Endothelial cell of umbilical vein (primary cell): ENCODE results near the gene ABCF2. TPM values are rescaled to one million over a fixed set of nuclear protein-coding genes. Genes with fewer than 3 reads are reported as not detected.

ENCODE experiments used
- BruUV-seq: library from RNA; stranded (reverse); fragments of 400-500 nt; replicated peaks from 2 replicates; lab custom pipeline; 2021; lab: Mats Ljungman, UMichigan
- CTCF ChIA-PET: fragments of 300-600, 350-600 bp; sonication (Branson Sonifier 250); formaldehyde crosslinking; loops from one replicate; lab custom pipeline; 2021; ENCODE audit warnings: antibody characterized with exemption, inconsistent platforms; lab: Charles Lee
- POLR2A ChIA-PET: fragments of 300-600, 350-600 bp; sonication (Branson Sonifier 250); formaldehyde crosslinking; loops from one replicate; lab custom pipeline; 2021; ENCODE audit warnings: antibody characterized with exemption, inconsistent platforms; lab: Charles Lee
- DNase-seq: peaks from one replicate; pipeline ENCODE4 v3.0.0-alpha.2; 2011; ENCODE audit warnings: low read depth, low spot score
- FAIRE-seq: peaks from 2 replicates; lab custom pipeline; 2011; peaks lifted over from hg19 to GRCh38; lab: Jason Lieb, UNC
- H2AFZ ChIP-seq: 2 replicates; pipeline ENCODE4 v1.6.0; 2012; ENCODE audit warnings: low read depth, low read length, control low read depth, inconsistent platforms
- H3K27ac ChIP-seq: 2 replicates; pipeline ENCODE4 v1.5.1; 2011; ENCODE audit warnings: low read depth, mild to moderate bottlenecking, control low read depth, low read length, moderate library complexity; ENCODE audit not compliant: insufficient read depth
- H3K27me3 ChIP-seq, 2 experiments: 2 replicates each; pipeline versions ENCODE4 v1.6.0 to v1.6.1; 2011; ENCODE audit warnings: low read length in 2 of 2, mixed read lengths in 1 of 2; ENCODE audit not compliant: control insufficient read depth in 2 of 2, insufficient read depth in 2 of 2
- H3K36me3 ChIP-seq, 2 experiments: 2 replicates in 1 of 2; 3 replicates in 1 of 2; pipeline ENCODE4 v1.5.1; 2011; ENCODE audit warnings: low read length in 2 of 2, mild to moderate bottlenecking in 1 of 2, moderate library complexity in 1 of 2; ENCODE audit not compliant: control insufficient read depth in 2 of 2, insufficient read depth in 2 of 2; ENCODE audit errors: extremely low read depth in 1 of 2
- H3K4me1 ChIP-seq: 3 replicates; pipeline ENCODE4 v1.5.1; 2011; ENCODE audit warnings: mild to moderate bottlenecking, low read length; ENCODE audit not compliant: control insufficient read depth, insufficient read depth; ENCODE audit errors: extremely low read depth
- H3K4me2 ChIP-seq: 2 replicates; pipeline ENCODE4 v1.6.1; 2011; ENCODE audit warnings: low read length, control low read depth, mixed read lengths; ENCODE audit not compliant: insufficient read depth
- H3K4me3 ChIP-seq, 3 experiments: fragments of 200-600 bp in 1 of 3; sonication (generic), shearing (Covaris generic) in 1 of 3; replicated peaks in 1 of 3; 2 replicates each; pipeline ENCODE4 v1.5.1; 2011 to 2016; ENCODE audit warnings: control low read depth in 3 of 3, low read length in 3 of 3, mild to moderate bottlenecking in 2 of 3, inconsistent platforms in 1 of 3, low read depth in 1 of 3, moderate library complexity in 1 of 3; ENCODE audit not compliant: insufficient read depth in 1 of 3
- H3K79me2 ChIP-seq: 2 replicates; pipeline ENCODE4 v1.6.0; 2012; ENCODE audit warnings: low read length, inconsistent platforms; ENCODE audit not compliant: control insufficient read depth, insufficient read depth
- H3K9ac ChIP-seq: replicated peaks from 2 replicates; pipeline ENCODE3; 2011; ENCODE audit warnings: low read length, control low read depth; ENCODE audit not compliant: insufficient read depth; ENCODE audit errors: extremely low read depth
- H3K9me1 ChIP-seq: replicated peaks from 3 replicates; pipeline ENCODE4 v1.6.0; 2011; ENCODE audit warnings: mild to moderate bottlenecking, low read length; ENCODE audit not compliant: control insufficient read depth, insufficient read depth; ENCODE audit errors: extremely low read depth
- H3K9me3 ChIP-seq: replicated peaks from 2 replicates; pipeline ENCODE4 v1.5.1; 2012; ENCODE audit warnings: low read length, inconsistent platforms; ENCODE audit not compliant: control insufficient read depth, insufficient read depth
- H4K20me1 ChIP-seq: replicated peaks from 2 replicates; pipeline ENCODE3; 2011; ENCODE audit warnings: mild to moderate bottlenecking, low read length; ENCODE audit not compliant: control insufficient read depth, insufficient read depth; ENCODE audit errors: extremely low read depth
- CTCF ChIP-seq, 2 donors: IDR thresholded peaks; 1 replicate in 1 of 2; 2 replicates in 1 of 2; pipeline ENCODE4 v1.5.1; 2011; ENCODE audit warnings: low read length in 2 of 2, mild to moderate bottlenecking in 2 of 2, moderate library complexity in 2 of 2, control low read depth in 1 of 2, inconsistent platforms in 1 of 2, low read depth in 1 of 2; ENCODE audit not compliant: insufficient read depth in 1 of 2; ENCODE audit errors: extremely low read depth in 1 of 2
- EZH2 ChIP-seq: IDR thresholded peaks from 2 replicates; pipeline ENCODE4 v1.6.1; 2012; ENCODE audit warnings: borderline replicate concordance, low read depth, mild to moderate bottlenecking, moderate library complexity, low read length, inconsistent platforms; ENCODE audit not compliant: severe bottlenecking
- FOS ChIP-seq: IDR thresholded peaks from 2 replicates; pipeline ENCODE4 v1.6.1; 2011; ENCODE audit warnings: mild to moderate bottlenecking, low read length, moderate library complexity, borderline replicate concordance; ENCODE audit not compliant: insufficient read depth
- GATA2 ChIP-seq: IDR thresholded peaks from 2 replicates; pipeline ENCODE4 v1.7.0; 2011; ENCODE audit warnings: low read depth, mild to moderate bottlenecking, moderate library complexity, mixed read lengths, low read length; ENCODE audit not compliant: insufficient read length, insufficient read depth
- JUN ChIP-seq: IDR thresholded peaks from 2 replicates; pipeline ENCODE4 v1.6.1; 2011; ENCODE audit warnings: borderline replicate concordance, low read depth; ENCODE audit not compliant: insufficient read length, insufficient read depth
- MAX ChIP-seq: IDR thresholded peaks from 2 replicates; pipeline ENCODE4 v1.6.1; 2011; ENCODE audit not compliant: insufficient read depth, insufficient read length
- MYC ChIP-seq: IDR thresholded peaks from one replicate; pipeline ENCODE4 v1.6.1; 2011; ENCODE audit warnings: mild to moderate bottlenecking, low read depth, low read length
- POLR2A ChIP-seq: IDR thresholded peaks from 2 replicates; pipeline ENCODE4 v1.6.1; 2012; ENCODE audit warnings: low read depth, mild to moderate bottlenecking, control low read depth, low read length
- POLR2AphosphoS5 ChIP-seq: IDR thresholded peaks from 2 replicates; pipeline ENCODE4 v1.6.1; 2012; ENCODE audit warnings: low read depth, mild to moderate bottlenecking, control low read depth, low read length, moderate library complexity; ENCODE audit not compliant: insufficient read depth
- dilution Hi-C: fragments of 300-500 bp; cut with MboI; formaldehyde crosslinking; loops from one replicate; pipeline ENCODE4 v1.15.0; 2019; ENCODE audit warnings: low sequenced_read_pairs; ENCODE audit not compliant: extremely low pct_ligation_motif_present
- intact Hi-C: fragments of 100-400 bp; cut with micrococcal nuclease; formaldehyde crosslinking; loops from one replicate; pipeline ENCODE4 v1.10.0; 2022
- polyA plus RNA-seq, 4 experiments: library from polyadenylated mRNA; depleted of rRNA in 3 of 4; stranded (reverse) in 3 of 4; unstranded in 1 of 4; fragments of >200 nt; gene quantifications; 2 replicates each; pipeline versions ENCODE4 v1.2.1 to v1.2.3, GENCODE V29; 2011 to 2012; ENCODE audit warnings: missing spikeins in 1 of 4
- total RNA-seq: library from RNA; stranded (reverse); gene quantifications from 2 replicates; pipeline ENCODE4 v1.2.3, GENCODE V29; 2021

Gene ABCF2
- total and polyA plus RNA-seq, 2 donors (not counting 3 experiments of a cell fraction or from before 2014, with no cell fraction given) = 45.3 to 61.6 TPM

GRCh38 chr7:151213826-151214225 lies 13.2 kb downstream of the ABCF2 start:
- Histone ChIP-seq H3K4me1 (no peaks in the 10 kb centered on the region), H3K9me1 (no peaks in the 10 kb centered on the region), H3K79me2 (no peaks in the 10 kb centered on the region), H3K36me3 (peaks cover 5 to 30% of the 10 kb centered on the region in 2 experiments), H4K20me1 (no peaks in the 10 kb centered on the region), H3K27me3 (no peaks in the 10 kb centered on the region), H2AFZ (no peak overlapping the region), H3K4me3 (no peak overlapping the region), H3K4me2 (no peak overlapping the region), H3K27ac (no peak overlapping the region), H3K9me3 (no peaks in the 10 kb centered on the region), H3K9ac (no peak overlapping the region)
- intact Hi-C loops = no loop called here
- POLR2A ChIA-PET = no interaction called here
- CTCF ChIA-PET = interaction anchor here (1.3 kb wide), 2 partner anchors 13 to 30 kb away, joined by 3 read pairs; partner anchors contain the start of gene ABCF2
- FAIRE-seq (no peak), DNase-seq (no peak)
- dilution Hi-C loops = no loop called here
- no TSS peak for BruUV-seq
- TF ChIP-seq FOS = no peak
- no peak for TF ChIP-seq GATA2
- no peak for TF ChIP-seq POLR2A
- TF ChIP-seq JUN = no peak
- TF ChIP-seq EZH2 = no peak
- TF ChIP-seq MYC = no peak
- no peak for TF ChIP-seq CTCF (IDR thresholded peaks at IDR 0.05; ENCODE audit: extremely low read depth in 1 of 2, insufficient read depth in 1 of 2, low read depth in 1 of 2, low read length in 2 of 2)
- TF ChIP-seq POLR2AphosphoS5 = no peak
- TF ChIP-seq MAX = no peak
